Activated CD8-positive, alpha-beta memory T cell treated with anti-CD3 and anti-CD28 coated beads for 1 hour (primary cell): Measurements from ENCODE around the gene CALCA.
"Not testable (repeated sequence)": the region's sequence is repeated elsewhere in the genome, so short reads cannot be mapped to it uniquely, and the experiment has no call there.

ENCODE experiments used
- DNase-seq, 2 donors: peaks; one replicate each; pipeline ENCODE4 v3.0.0-alpha.2; 2020; ENCODE audit warnings: low read depth in 1 of 2; ENCODE audit errors: extremely low read depth in 1 of 2

The CALCA gene

GRCh38 chr11:14971865-14972580, at the start of gene CALCA:
TSS of gene CALCA (minus strand) at chr11:14972351. CDS start at chr11:14971192, 1,159 bp downstream.
- DNase-seq: no peak

GRCh38 chr11:15016200-15016599, 44.0 kb upstream of the CALCA start:
- no peak for DNase-seq

GRCh38 chr11:15011776-15012345, 39.7 kb upstream of the CALCA start:
- DNase-seq: no peak

- DNase-seq: no peak
Observed at GRCh38 chr11:15010865-15011264, 38.7 kb upstream of the CALCA start.

DNA sequence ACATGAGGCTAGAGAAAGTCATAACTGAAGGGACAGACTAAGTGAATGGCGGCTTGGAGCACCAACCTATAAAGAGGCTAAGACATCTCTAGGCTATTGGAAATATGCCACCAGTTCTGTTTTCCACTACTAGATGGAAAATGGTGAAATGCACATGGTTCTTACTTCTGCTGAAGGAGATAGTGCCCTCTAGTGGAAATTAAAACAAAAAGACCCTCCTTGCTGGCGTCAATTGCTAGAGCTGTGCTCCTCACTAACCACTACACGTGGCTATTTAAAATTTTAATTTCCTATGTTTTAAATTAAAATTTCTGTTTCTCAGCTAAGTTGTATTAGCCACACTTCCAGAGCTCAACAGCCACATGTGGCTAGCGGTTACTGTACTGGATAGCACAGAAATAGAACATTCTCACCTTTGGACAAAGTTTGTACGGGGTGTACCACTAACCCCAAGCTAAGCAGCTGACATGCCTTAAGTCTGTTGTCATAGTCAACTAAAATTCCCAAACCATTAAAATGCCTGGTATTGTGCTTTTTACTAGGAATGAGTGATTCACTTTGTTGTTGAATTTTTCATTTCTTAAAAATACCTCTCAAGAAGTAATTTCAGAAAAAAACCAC, 34.1 kb upstream of the CALCA start:
- DNase-seq: no peak

DNA sequence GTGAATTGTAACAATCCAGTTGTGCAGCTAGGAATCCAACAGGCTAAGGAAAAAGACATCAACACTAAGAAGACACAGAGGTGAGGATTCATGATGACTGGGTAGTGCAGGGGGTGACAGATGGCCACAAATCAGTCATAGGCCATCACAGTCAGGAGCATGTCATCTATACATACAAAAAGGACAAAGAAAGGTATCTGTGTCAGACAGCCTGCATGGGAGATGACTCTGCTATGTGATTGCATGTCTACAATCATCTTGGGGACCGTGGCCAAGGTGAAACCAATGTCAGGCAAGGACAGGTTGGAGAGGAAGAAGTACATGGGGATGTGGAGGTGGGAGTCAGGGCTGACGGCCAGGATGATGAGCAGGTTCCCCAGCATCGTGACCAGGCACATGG, 16.0 kb upstream of the CALCA start:
- not testable (repeated sequence) for DNase-seq

- no peak for DNase-seq
Observed at GRCh38 chr11:14981507-14981906, 9.4 kb upstream of the CALCA start.

- DNase-seq: no peak
Observed at GRCh38 chr11:14980854-14981253, 8.7 kb upstream of the CALCA start.

DNA sequence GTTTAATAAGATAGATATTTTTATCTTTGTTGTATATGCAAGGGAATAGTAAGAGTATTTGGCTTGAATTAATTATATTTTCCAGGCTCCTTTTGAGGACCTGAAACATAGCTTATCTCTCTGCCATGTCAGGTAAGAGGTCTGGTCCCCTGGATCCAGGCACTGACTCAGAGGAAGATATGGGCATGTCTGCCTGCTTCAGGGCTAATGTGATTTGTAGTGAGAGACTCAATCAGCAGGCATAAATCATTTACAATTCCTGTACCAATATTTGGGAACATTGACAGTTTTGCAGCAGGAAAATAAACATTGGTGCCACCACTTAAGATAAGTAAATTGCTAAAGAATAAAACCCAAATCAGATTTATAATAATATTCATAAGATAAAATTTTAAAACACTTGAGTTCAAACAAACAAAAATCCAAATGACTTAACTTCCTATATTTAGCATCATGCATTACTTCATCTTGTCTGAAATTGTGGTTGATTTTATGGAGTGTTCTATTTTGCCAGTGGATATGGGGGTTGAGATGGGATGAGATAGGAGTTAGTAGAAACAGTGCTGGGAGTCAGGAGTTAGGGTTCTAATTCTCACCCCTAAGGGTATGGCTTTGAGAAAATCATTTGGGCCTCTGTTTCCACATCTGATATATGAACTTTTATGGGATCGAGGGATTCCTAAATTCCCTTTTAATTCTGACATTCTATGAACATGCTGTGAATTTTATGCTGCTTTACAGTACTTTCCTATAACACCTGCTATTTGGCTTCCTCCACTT, 5.1 kb upstream of the CALCA start:
- DNase-seq: no peak

GRCh38 chr11:14975252-14975587, 3.1 kb upstream of the CALCA start:
- no peak for DNase-seq

DNA sequence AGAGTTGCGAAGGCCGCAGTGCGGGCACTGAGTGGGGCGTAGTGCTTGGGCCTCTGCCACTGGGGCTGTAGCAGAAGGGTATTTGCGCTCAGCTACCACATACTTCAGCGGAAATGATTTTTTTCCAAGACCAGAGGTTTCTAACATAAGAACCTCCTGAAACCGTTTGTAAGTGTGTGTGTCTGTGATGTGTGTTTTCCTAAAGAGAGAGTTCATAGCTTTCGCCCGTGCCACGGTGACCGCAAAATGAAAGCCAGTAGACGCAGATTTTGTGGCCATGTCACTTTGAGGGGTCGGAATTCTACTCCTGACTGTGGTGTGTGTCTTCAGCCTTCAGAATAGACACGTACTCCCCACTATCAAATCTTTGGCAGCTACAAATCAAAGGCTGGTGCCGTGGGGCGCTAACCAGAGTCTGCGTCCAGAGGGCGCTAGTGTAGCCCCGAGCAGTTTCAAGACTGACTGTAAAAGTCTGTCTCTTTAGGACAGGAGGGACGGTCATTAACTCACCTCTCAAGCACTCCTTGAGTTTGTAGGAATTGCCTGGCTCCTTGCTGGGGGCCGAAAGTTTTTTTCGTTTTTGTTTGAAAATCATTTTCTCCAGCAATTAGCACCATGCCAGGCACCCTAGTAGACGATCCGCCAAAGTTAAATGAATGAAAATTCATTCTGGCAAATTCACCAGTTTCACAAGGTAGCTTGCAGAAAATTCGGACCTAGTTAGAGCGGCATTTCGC, 2.5 kb upstream of the CALCA start:
- peak in 1 of 2 donors; percentile 30 for DNase-seq

GRCh38 chr11:14973621-14974514, 1.7 kb upstream of the CALCA start:
- no peak for DNase-seq

GRCh38 chr11:14972581-14973495, 687 bp upstream of the CALCA start:
- no peak for DNase-seq

GRCh38 chr11:14969901-14970323, 2.2 kb downstream of the CALCA start:
- no peak for DNase-seq

DNA sequence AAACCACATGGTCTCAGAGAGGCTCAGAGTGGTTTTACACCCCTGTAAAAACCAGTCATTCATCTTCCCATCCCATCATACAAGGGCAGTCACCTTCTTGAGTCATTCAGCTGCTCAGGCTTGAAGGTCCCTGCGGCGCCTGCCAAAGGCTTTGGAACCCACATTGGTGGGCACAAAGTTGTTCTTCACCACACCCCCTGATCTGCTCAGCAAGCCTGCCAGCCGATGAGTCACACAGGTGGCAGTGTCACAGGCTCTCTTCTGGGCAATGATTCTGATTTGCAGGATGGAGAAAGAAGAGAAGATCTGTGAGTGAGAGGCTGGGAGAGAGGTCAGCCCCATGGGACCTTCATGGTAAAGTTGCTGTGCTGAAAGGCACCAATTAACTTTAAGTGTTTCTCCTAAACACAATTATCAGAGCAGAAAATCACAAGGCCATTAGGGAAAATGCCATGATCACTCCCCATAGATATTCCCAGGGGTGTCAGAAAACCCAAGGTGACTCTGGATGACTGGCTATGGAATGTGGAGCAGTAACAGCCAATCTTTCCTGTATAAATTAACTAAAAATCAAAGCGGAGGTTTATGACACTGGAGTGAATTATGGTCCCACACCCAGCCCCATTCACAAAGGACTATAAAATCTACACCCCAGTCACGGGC, 4.4 kb downstream of the CALCA start:
- DNase-seq: no peak

GRCh38 chr11:14956111-14956510, 16.0 kb downstream of the CALCA start:
- no peak for DNase-seq

DNA sequence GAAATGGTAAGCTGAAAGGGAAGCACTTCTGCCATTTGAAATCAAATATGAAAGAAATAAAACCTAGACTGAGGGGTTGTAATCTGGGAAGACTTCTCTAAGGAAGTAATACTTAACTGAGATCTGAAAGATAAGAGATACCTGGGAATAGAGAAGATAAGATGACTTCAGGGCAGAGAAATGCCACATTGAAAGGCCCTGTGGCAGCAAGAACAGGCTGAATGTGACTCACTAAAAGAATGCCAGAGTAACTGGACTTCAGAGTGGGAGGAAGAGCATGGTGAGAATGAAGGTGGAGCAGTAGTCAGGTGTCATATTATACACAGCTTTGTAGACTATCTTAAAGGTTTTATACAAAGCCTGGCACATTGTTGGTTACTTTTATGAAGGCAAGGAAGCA, 17.6 kb downstream of the CALCA start:
- DNase-seq: no peak

- DNase-seq: no peak
Observed at GRCh38 chr11:14953904-14954303, 18.2 kb downstream of the CALCA start.
